Mononuclear cell (primary cell): ENCODE results near the gene FAN1. TPM values are rescaled to one million over a fixed set of nuclear protein-coding genes. Genes with fewer than 3 reads are reported as not detected.

Experiments used
- H3K27me3 ChIP-seq: 2 replicates; pipeline ENCODE4 v1.6.0; 2011; ENCODE audit warnings: low read length, control low read depth; ENCODE audit not compliant: insufficient read depth
- H3K4me1 ChIP-seq: 2 replicates; pipeline ENCODE4 v1.5.1; 2011; ENCODE audit warnings: mild to moderate bottlenecking, low read length, control low read depth; ENCODE audit not compliant: insufficient read depth
- H3K4me3 ChIP-seq: 2 replicates; pipeline ENCODE4 v1.5.1; 2011; ENCODE audit warnings: mild to moderate bottlenecking, low read length, moderate library complexity
- H3K9me3 ChIP-seq: 2 replicates; pipeline ENCODE4 v1.5.1; 2011; ENCODE audit warnings: low read depth, mild to moderate bottlenecking, control low read depth, low read length
- total RNA-seq: library from RNA; depleted of rRNA; stranded (reverse); fragments of >200 nt; gene quantifications from one replicate; pipeline ENCODE4 v1.2.3, GENCODE V29; 2012

FAN1 gene
- total RNA-seq, 1 donor = 8.7 TPM

GRCh38 chr15:30962659-30963058, 58.9 kb downstream of the FAN1 start:
- H3K4me3 ChIP-seq = no peak overlapping the region
- H3K4me1 ChIP-seq = no peaks in the 10 kb centered on the region
- no peaks in the 10 kb centered on the region for H3K9me3 ChIP-seq
- no peaks in the 10 kb centered on the region for H3K27me3 ChIP-seq

GRCh38 chr15:30963681-30964080, 60.0 kb downstream of the FAN1 start:
- Histone ChIP-seq H3K4me3 (no peak overlapping the region), H3K27me3 (no peaks in the 10 kb centered on the region), H3K4me1 (no peaks in the 10 kb centered on the region), H3K9me3 (no peaks in the 10 kb centered on the region)

- H3K9me3 ChIP-seq = no peaks in the 10 kb centered on the region
- H3K4me1 ChIP-seq = peaks cover 5% of the 10 kb centered on the region
- no peak overlapping the region for H3K4me3 ChIP-seq
- no peaks in the 10 kb centered on the region for H3K27me3 ChIP-seq
These were observed 66.0 kb downstream of the FAN1 start for GRCh38 chr15:30969724-30970123.

- Histone ChIP-seq H3K9me3 (no peaks in the 10 kb centered on the region), H3K27me3 (no peaks in the 10 kb centered on the region), H3K4me3 (no peak overlapping the region), H3K4me1 (peaks cover 12% of the 10 kb centered on the region)
These were observed 69.7 kb downstream of the FAN1 start for GRCh38 chr15:30973379-30973778.

GRCh38 chr15:30974112-30974511, 70.4 kb downstream of the FAN1 start:
- Histone ChIP-seq H3K4me3 (no peak overlapping the region), H3K9me3 (no peaks in the 10 kb centered on the region), H3K4me1 (peaks cover 18% of the 10 kb centered on the region), H3K27me3 (no peaks in the 10 kb centered on the region)

GRCh38 chr15:30978328-30978727, 74.6 kb downstream of the FAN1 start:
- Histone ChIP-seq H3K4me1 (peaks cover 35% of the 10 kb centered on the region), H3K9me3 (no peaks in the 10 kb centered on the region), H3K27me3 (no peaks in the 10 kb centered on the region), H3K4me3 (no peak overlapping the region)

- H3K4me1 ChIP-seq = peaks cover 36% of the 10 kb centered on the region
- no peak overlapping the region for H3K4me3 ChIP-seq
- no peaks in the 10 kb centered on the region for H3K27me3 ChIP-seq
- no peaks in the 10 kb centered on the region for H3K9me3 ChIP-seq
These were observed 75.7 kb downstream of the FAN1 start for GRCh38 chr15:30979457-30979856.

- Histone ChIP-seq H3K4me3 (no peak overlapping the region), H3K27me3 (no peaks in the 10 kb centered on the region), H3K4me1 (peaks cover 58% of the 10 kb centered on the region), H3K9me3 (no peaks in the 10 kb centered on the region)
These were observed 80.4 kb downstream of the FAN1 start for GRCh38 chr15:30984118-30984517.

GRCh38 chr15:30984542-30984941, 80.8 kb downstream of the FAN1 start:
- H3K27me3 ChIP-seq = no peaks in the 10 kb centered on the region
- H3K4me1 ChIP-seq = peaks cover 58% of the 10 kb centered on the region
- no peaks in the 10 kb centered on the region for H3K9me3 ChIP-seq
- no peak overlapping the region for H3K4me3 ChIP-seq

GRCh38 chr15:30985081-30985531, 81.4 kb downstream of the FAN1 start:
- H3K9me3 ChIP-seq = no peaks in the 10 kb centered on the region
- H3K4me3 ChIP-seq = no peak overlapping the region
- no peaks in the 10 kb centered on the region for H3K27me3 ChIP-seq
- peaks cover 58% of the 10 kb centered on the region for H3K4me1 ChIP-seq

- no peaks in the 10 kb centered on the region for H3K9me3 ChIP-seq
- H3K4me3 ChIP-seq = peak overlapping the region; percentile 93
- H3K4me1 ChIP-seq = peaks cover 44% of the 10 kb centered on the region
- no peaks in the 10 kb centered on the region for H3K27me3 ChIP-seq
These were observed 86.3 kb downstream of the FAN1 start for GRCh38 chr15:30990036-30990435.

GRCh38 chr15:30990446-30991254, 86.9 kb downstream of the FAN1 start:
- no peaks in the 10 kb centered on the region for H3K27me3 ChIP-seq
- H3K4me1 ChIP-seq = peaks cover 38% of the 10 kb centered on the region
- peak overlapping the region; percentile 93 for H3K4me3 ChIP-seq
- H3K9me3 ChIP-seq = no peaks in the 10 kb centered on the region

- Histone ChIP-seq H3K4me3 (peak within 1 kb of the TSS; percentile 93), H3K9me3 (no peaks in the 10 kb centered on the region)
These were observed 87.8 kb downstream of the FAN1 start, which contains the start of gene MTMR10 for GRCh38 chr15:30991255-30992235. MTMR10 (minus strand) TSS chr15:30991628; CDS start chr15:30991506, 122 bp downstream.

GRCh38 chr15:30992249-30992864, 88.6 kb downstream of the FAN1 start:
- Histone ChIP-seq H3K9me3 (no peaks in the 10 kb centered on the region), H3K4me3 (peak overlapping the region; percentile 93), H3K27me3 (no peaks in the 10 kb centered on the region), H3K4me1 (peaks cover 29% of the 10 kb centered on the region)

More at GRCh38 chr15:30991255-30992235, 87.8 kb downstream of the FAN1 start, which contains the start of gene MTMR10:
- H3K27me3 ChIP-seq = no peaks in the 10 kb centered on the region
- H3K4me1 ChIP-seq = peaks cover 33% of the 10 kb centered on the region
